ENCODE results near the gene PHF23.

Gene PHF23

GRCh38 chr17:7207120-7208001, 31.9 kb downstream of the PHF23 start:
- peak in 2 of 56 donors; percentile 13 to 35 for DNase-seq

- DNase-seq: no peak
These were observed 33.7 kb downstream of the PHF23 start for GRCh38 chr17:7205561-7205960.

GRCh38 chr17:7204828-7205461, 34.3 kb downstream of the PHF23 start:
- peak in 55 of 56 donors; percentile 37 to 94 (median 78) for DNase-seq

GRCh38 chr17:7204336-7204735, 34.9 kb downstream of the PHF23 start:
- peak in 10 of 56 donors; percentile 23 to 62 (median 39) for DNase-seq

GRCh38 chr17:7203391-7203790, 35.9 kb downstream of the PHF23 start:
- DNase-seq: no peak

- no peak for DNase-seq
These were observed 42.4 kb downstream of the PHF23 start for GRCh38 chr17:7196651-7197401.

GRCh38 chr17:7195971-7196370, 43.3 kb downstream of the PHF23 start:
- no peak for DNase-seq

- DNase-seq: no peak
These were observed 46.9 kb downstream of the PHF23 start for GRCh38 chr17:7192271-7192937.

- peak in 24 of 56 donors; percentile 8 to 65 (median 22) for DNase-seq
These were observed 47.5 kb downstream of the PHF23 start for GRCh38 chr17:7191571-7192270.

- DNase-seq: no peak
These were observed 48.2 kb downstream of the PHF23 start for GRCh38 chr17:7191069-7191468.

- no peak for DNase-seq
These were observed 48.9 kb downstream of the PHF23 start for GRCh38 chr17:7190276-7190917.

- no peak for DNase-seq
These were observed 53.0 kb downstream of the PHF23 start for GRCh38 chr17:7186241-7186640.
